Tibial nerve (tissue), 4 donors: ENCODE measurements around the gene ANKRD36. TPM values are rescaled to one million over a fixed set of nuclear protein-coding genes. Genes with fewer than 3 reads are reported as not detected.
"Not testable (repeated sequence)": the region's sequence is repeated elsewhere in the genome, so short reads cannot be mapped to it uniquely, and the experiment has no call there.

Experiments
- DNase-seq, 2 donors: peaks; one replicate each; pipeline ENCODE4 v3.0.0-alpha.2; 2019; ENCODE audit warnings: low spot score in 2 of 2
- H3K27ac ChIP-seq, 4 donors: fragments of 200-600 bp; sonication (generic) in 3 of 4; one replicate each; pipeline ENCODE4 v1.5.1; 2017 to 2019; ENCODE audit warnings: mild to moderate bottlenecking in 1 of 4
- H3K27me3 ChIP-seq, 2 donors: fragments of 200-600 bp; sonication (generic) in 1 of 2; one replicate each; pipeline versions ENCODE4 v1.5.1 to v1.6.0; 2017 to 2019
- H3K36me3 ChIP-seq, 3 donors: fragments of 200-600 bp; sonication (generic); one replicate each; pipeline ENCODE4 v1.5.1; 2018 to 2019
- H3K4me1 ChIP-seq, 4 donors: fragments of 200-600 bp; sonication (generic) in 3 of 4; one replicate each; pipeline ENCODE4 v1.5.1; 2017 to 2019
- H3K4me3 ChIP-seq, 4 donors: fragments of 200-600 bp; sonication (generic) in 3 of 4; one replicate each; pipeline ENCODE4 v1.5.1; 2017 to 2019; ENCODE audit warnings: mild to moderate bottlenecking in 1 of 4, moderate library complexity in 1 of 4
- H3K9me3 ChIP-seq, 4 donors: fragments of 200-600 bp; sonication (generic) in 3 of 4; one replicate each; pipeline ENCODE4 v1.5.1; 2017 to 2019
- CTCF ChIP-seq, 5 experiments: fragments of 200-600 bp in 3 of 5; fragments of 450-650 bp in 2 of 5; sonication (generic) in 3 of 5; IDR thresholded peaks; one replicate each; pipeline ENCODE4 v1.5.1; 2016 to 2019; ENCODE audit warnings: antibody characterized with exemption in 5 of 5, mild to moderate bottlenecking in 3 of 5, moderate library complexity in 2 of 5
- EP300 ChIP-seq, 2 donors: sonication (generic); formaldehyde crosslinking; IDR thresholded peaks; one replicate each; pipeline ENCODE4 v1.6.1; 2017; ENCODE audit warnings: antibody characterized with exemption in 2 of 2, mild to moderate bottlenecking in 1 of 2
- POLR2A ChIP-seq, 2 donors: fragments of 450-650 bp; IDR thresholded peaks; one replicate each; pipeline ENCODE4 v1.6.1; 2017; ENCODE audit warnings: antibody characterized with exemption in 2 of 2, mild to moderate bottlenecking in 2 of 2, moderate library complexity in 2 of 2
- WGBS, 2 donors: methylation state at CpG; one replicate each; pipeline ENCODE4 v1.1.5; 2018; 5-methylcytosine and 5-hydroxymethylcytosine counted together
- total RNA-seq, 4 donors: library from RNA; depleted of rRNA; stranded (reverse); fragments of >200 nt; gene quantifications; one replicate each; pipeline ENCODE4 v1.1.0, GENCODE V29; 2016

Gene ANKRD36
- total RNA-seq, 4 donors from 2014 or later: 58.0 to 65.7 (median 61.4) TPM

- 83% methylated on average over 1 to 2 of the region's 7 CpGs for WGBS, 2 donors
- H3K27me3 ChIP-seq, H3K4me1 ChIP-seq, H3K27ac ChIP-seq, DNase-seq, H3K36me3 ChIP-seq, H3K9me3 ChIP-seq, H3K4me3 ChIP-seq: not testable (repeated sequence)
These were observed 27.9 kb upstream of the ANKRD36 start for GRCh38 chr2:97085093-97085492.

DNA sequence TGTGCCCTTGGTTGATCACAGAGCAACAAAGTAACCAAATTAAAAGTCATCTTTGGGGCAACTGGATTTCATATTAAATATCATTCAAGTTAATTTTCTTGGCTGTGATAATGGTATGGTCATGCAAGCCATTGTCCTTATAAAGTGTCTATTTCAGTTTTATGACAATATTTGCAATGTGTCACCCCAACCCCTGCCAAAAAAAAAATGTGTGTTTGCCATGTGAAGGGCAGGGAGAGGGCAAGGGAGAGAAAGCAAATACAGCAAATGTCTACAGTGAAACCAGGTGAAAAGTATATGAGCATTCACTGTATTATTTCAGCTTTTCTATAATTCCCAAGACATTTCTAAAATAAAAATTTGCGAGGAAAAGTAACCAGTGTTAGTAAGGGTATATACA, 24.2 kb upstream of the ANKRD36 start:
- not testable (repeated sequence) for DNase-seq
- WGBS, 2 donors: 83 to 91% methylated on average over 1 of the region's 1 CpG

GRCh38 chr2:97092946-97093345, 20.0 kb upstream of the ANKRD36 start:
- DNase-seq, H3K9me3 ChIP-seq, H3K4me3 ChIP-seq, H3K36me3 ChIP-seq, H3K27me3 ChIP-seq: not testable (repeated sequence)
- peaks cover 0 to 12% (median 7%) of the 10 kb centered on the region in 4 donors for H3K4me1 ChIP-seq
- 44 to 72% methylated on average over 2 of the region's 2 CpGs for WGBS, 2 donors
- peak overlapping the region in 2 of 4 donors; percentile 15 to 54 for H3K27ac ChIP-seq

More for the DNA sequence above, 24.2 kb upstream of the ANKRD36 start:
- not testable (repeated sequence) for H3K27ac ChIP-seq, H3K27me3 ChIP-seq, H3K36me3 ChIP-seq, H3K4me3 ChIP-seq, H3K9me3 ChIP-seq, H3K4me1 ChIP-seq

GRCh38 chr2:97093983-97094771, 18.8 kb upstream of the ANKRD36 start:
- H3K9me3 ChIP-seq, H3K36me3 ChIP-seq, DNase-seq, H3K27me3 ChIP-seq: not testable (repeated sequence)
- Histone ChIP-seq H3K4me3 (peak overlapping the region in 1 of 4 donors; percentile 53), H3K27ac (peak overlapping the region in 2 of 4 donors; percentile 53 to 66), H3K4me1 (peaks cover 0 to 12% (median 7%) of the 10 kb centered on the region in 4 donors)
- 60 to 80% methylated on average over 1 of the region's 33 CpGs for WGBS, 2 donors

DNA sequence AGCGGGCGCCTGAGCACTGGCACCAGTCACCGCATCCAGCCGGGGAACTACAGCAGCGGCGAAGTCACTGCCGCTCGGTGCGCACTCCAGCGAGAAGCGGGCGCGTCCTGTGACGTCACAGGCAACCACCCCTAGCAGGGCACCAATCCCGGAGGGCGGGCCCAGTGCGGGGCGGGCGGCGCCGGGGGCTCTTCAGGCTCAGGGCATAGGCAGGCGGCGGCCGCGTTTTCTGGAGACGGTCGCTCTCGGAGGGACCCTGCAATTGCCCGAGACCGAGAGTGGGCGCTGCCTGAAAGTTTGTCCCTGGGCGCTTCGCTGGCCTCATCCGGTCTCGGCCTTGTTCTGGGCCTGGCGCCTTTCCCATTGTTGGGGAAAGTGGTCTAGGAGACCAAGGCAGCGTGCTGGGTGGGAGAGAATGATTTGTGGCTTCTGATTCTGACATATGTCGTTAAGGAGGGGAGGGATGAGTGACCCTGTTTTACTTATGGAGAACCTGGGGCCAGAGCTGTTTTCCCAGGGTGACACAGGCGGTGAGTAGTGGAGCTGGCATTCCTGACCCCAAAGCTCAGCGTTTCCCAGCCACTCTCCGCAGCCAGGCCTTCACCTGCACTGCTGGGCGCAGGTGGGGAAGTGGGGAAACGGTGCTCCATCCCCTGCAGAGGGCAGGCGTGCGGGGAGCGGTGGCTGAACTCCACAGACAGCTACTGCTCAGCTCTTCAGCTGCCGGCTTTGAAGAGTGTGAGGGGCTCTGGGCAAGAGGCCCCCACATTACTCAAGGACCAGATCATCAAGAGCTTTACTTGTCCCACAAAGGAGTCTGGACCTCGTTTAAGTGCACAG, 18.0 kb upstream of the ANKRD36 start, which contains the start of gene FAHD2B:
TSS of gene FAHD2B (minus strand) at position 111 of the 840 bp plus-strand sequence. CDS start 3,176 bp downstream, outside the sequence.
- peak within 1 kb of the TSS; percentile 29 to 53 (median 40) for H3K4me3 ChIP-seq
- not testable (repeated sequence) for H3K36me3 ChIP-seq, H3K9me3 ChIP-seq, H3K27me3 ChIP-seq
- 7 to 12% methylated on average over 11 to 18 of the region's 48 CpGs for WGBS, 2 donors
- peak within 1 kb of the TSS; percentile 68 to 82 (median 77) for H3K27ac ChIP-seq
- peak; percentile 69 to 71 for DNase-seq
- peaks cover 0 to 12% (median 7%) of the 10 kb centered on the region in 4 donors for H3K4me1 ChIP-seq

DNA sequence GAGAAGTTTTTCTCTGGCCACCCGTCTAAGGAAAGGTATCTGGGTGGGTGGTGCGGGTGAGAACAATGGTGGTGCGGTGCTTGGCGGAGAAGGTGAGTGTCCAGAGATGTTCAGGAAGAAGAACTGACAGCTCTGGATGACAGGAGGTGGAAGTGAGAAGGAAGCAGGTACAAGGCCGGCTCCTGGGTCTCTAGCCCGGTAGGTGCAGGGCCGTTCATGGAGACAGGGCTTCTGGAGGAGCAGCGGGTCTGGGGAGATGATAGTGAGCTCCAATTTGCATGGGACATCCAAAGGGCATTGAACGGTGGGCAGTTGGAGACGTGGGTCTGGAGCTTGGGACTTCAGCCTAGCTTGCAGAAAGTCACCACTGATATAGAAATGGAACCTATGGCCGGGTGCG, 17.3 kb upstream of the ANKRD36 start:
- no peak for DNase-seq
- WGBS, 2 donors: 78 to 84% methylated on average over 12 of the region's 12 CpGs
- peaks cover 0 to 12% (median 7%) of the 10 kb centered on the region in 4 donors for H3K4me1 ChIP-seq
- peak overlapping the region in 2 of 4 donors; percentile 80 to 82 for H3K27ac ChIP-seq
- no peaks in the 10 kb centered on the region for H3K36me3 ChIP-seq
- TF ChIP-seq CTCF (IDR thresholded peaks at IDR 0.05) (no peak), EP300 (IDR thresholded peaks at IDR 0.05) (no peak), POLR2A (IDR thresholded peaks at IDR 0.05) (no peak)
- no peaks in the 10 kb centered on the region for H3K27me3 ChIP-seq
- peak overlapping the region in 2 of 4 donors; percentile 35 to 45 for H3K4me3 ChIP-seq
- H3K9me3 ChIP-seq: no peaks in the 10 kb centered on the region

- peaks cover 0 to 12% (median 7%) of the 10 kb centered on the region in 4 donors for H3K4me1 ChIP-seq
- WGBS, 2 donors: 81 to 95% methylated on average over 3 of the region's 3 CpGs
These were observed 14.1 kb upstream of the ANKRD36 start for GRCh38 chr2:97098786-97099372.

DNA sequence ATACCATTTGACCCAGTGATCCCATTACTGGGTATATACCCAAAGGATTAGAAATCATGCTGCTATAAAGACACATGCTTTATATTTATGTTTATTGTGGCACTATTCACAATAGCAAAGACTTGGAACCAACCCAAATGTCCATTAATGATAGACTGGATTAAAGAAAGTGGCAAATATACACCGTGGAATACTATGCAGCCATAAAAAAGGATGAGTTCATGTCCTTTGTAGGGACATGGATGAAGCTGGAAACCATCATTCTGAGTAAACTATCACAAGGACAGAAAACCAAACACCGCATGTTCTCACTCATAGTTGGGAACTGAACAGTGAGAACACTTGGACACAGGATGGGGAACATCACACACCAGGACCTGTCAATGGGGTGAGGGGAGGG, 6.1 kb upstream of the ANKRD36 start:
- not testable (repeated sequence) for H3K36me3 ChIP-seq, H3K27me3 ChIP-seq, H3K4me3 ChIP-seq, DNase-seq, H3K4me1 ChIP-seq, H3K27ac ChIP-seq, H3K9me3 ChIP-seq
- 88 to 89% methylated on average over 2 of the region's 2 CpGs for WGBS, 2 donors

More at GRCh38 chr2:97098786-97099372, 14.1 kb upstream of the ANKRD36 start:
- H3K4me3 ChIP-seq, H3K36me3 ChIP-seq, H3K27ac ChIP-seq, DNase-seq, H3K9me3 ChIP-seq, H3K27me3 ChIP-seq: not testable (repeated sequence)

DNA sequence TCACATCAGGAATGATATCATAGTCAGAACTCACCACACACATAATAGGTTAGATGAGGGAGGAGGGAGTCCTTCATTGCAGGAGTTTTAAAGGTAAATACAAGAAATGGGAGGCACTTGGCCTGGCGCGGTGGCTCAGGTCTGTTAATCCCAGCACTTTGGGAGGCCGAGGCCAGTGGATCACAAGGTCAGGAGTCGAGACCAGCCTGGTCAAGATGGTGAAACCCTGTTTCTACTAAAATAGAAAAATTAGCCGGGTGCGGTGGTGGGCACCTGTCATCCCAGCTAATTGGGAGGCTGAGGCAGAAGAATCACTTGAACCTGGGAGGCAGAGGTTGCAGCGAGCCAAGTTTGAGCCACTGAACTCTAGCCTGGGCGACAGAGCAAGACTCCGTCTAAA, 1.7 kb upstream of the ANKRD36 start:
- not testable (repeated sequence) for H3K4me1 ChIP-seq, H3K27ac ChIP-seq, H3K27me3 ChIP-seq, H3K36me3 ChIP-seq, H3K4me3 ChIP-seq, DNase-seq, H3K9me3 ChIP-seq
- 82 to 84% methylated on average over 9 of the region's 9 CpGs for WGBS, 2 donors
